GM18508 (cell line): ENCODE results near the gene MAPKBP1.

Source experiments
- ATAC-seq: cut with Tn5 transposase; IDR thresholded peaks from one replicate; pipeline ENCODE4 v1.9.1; 2021; ENCODE audit warnings: moderate number of reproducible peaks; ENCODE audit not compliant: insufficient read depth, unreplicated experiment

Gene MAPKBP1

GRCh38 chr15:41804916-41805666 lies 30.8 kb downstream of the MAPKBP1 start:
- ATAC-seq, result no peak

GRCh38 chr15:41805711-41806110 lies 31.4 kb downstream of the MAPKBP1 start:
- ATAC-seq, result no peak

GRCh38 chr15:41806291-41807181 lies 32.3 kb downstream of the MAPKBP1 start:
- no peak for ATAC-seq

GRCh38 chr15:41809121-41809520 lies 34.8 kb downstream of the MAPKBP1 start:
- no peak for ATAC-seq

GRCh38 chr15:41809526-41810220 lies 35.4 kb downstream of the MAPKBP1 start:
- no peak for ATAC-seq

GRCh38 chr15:41810651-41811431 lies 36.6 kb downstream of the MAPKBP1 start:
- ATAC-seq, result no peak

- ATAC-seq, result no peak
Observed at GRCh38 chr15:41811432-41812195, 37.3 kb downstream of the MAPKBP1 start.

- no peak for ATAC-seq
Observed at GRCh38 chr15:41812820-41813375, 38.6 kb downstream of the MAPKBP1 start.

GRCh38 chr15:41813426-41813825 lies 39.1 kb downstream of the MAPKBP1 start:
- ATAC-seq, result no peak

- no peak for ATAC-seq
Observed at GRCh38 chr15:41814534-41814933, 40.2 kb downstream of the MAPKBP1 start.

GRCh38 chr15:41816788-41817187 lies 42.5 kb downstream of the MAPKBP1 start:
- ATAC-seq, result no peak

GRCh38 chr15:41817327-41817726 lies 43.0 kb downstream of the MAPKBP1 start:
- no peak for ATAC-seq

GRCh38 chr15:41817781-41818180 lies 43.5 kb downstream of the MAPKBP1 start:
- no peak for ATAC-seq

- ATAC-seq, result no peak
Observed at GRCh38 chr15:41819455-41820050, 45.3 kb downstream of the MAPKBP1 start.

GRCh38 chr15:41820791-41821423 lies 46.6 kb downstream of the MAPKBP1 start:
- no peak for ATAC-seq

- no peak for ATAC-seq
Observed at GRCh38 chr15:41821831-41822230, 47.5 kb downstream of the MAPKBP1 start.

GRCh38 chr15:41822471-41822870 lies 48.2 kb downstream of the MAPKBP1 start:
- no peak for ATAC-seq

- ATAC-seq, result no peak
Observed at GRCh38 chr15:41822957-41823356, 48.7 kb downstream of the MAPKBP1 start.
